HG02759 (cell line): ENCODE results near the gene QRFP.

ENCODE experiments used
- ATAC-seq: cut with Tn5 transposase; IDR thresholded peaks from one replicate; pipeline ENCODE4 v1.9.1; 2021; ENCODE audit warnings: mild to moderate bottlenecking, moderate library complexity; ENCODE audit not compliant: unreplicated experiment

QRFP gene

GRCh38 chr9:130934246-130934645 is 37.6 kb upstream of the QRFP start:
- ATAC-seq: no peak

DNA sequence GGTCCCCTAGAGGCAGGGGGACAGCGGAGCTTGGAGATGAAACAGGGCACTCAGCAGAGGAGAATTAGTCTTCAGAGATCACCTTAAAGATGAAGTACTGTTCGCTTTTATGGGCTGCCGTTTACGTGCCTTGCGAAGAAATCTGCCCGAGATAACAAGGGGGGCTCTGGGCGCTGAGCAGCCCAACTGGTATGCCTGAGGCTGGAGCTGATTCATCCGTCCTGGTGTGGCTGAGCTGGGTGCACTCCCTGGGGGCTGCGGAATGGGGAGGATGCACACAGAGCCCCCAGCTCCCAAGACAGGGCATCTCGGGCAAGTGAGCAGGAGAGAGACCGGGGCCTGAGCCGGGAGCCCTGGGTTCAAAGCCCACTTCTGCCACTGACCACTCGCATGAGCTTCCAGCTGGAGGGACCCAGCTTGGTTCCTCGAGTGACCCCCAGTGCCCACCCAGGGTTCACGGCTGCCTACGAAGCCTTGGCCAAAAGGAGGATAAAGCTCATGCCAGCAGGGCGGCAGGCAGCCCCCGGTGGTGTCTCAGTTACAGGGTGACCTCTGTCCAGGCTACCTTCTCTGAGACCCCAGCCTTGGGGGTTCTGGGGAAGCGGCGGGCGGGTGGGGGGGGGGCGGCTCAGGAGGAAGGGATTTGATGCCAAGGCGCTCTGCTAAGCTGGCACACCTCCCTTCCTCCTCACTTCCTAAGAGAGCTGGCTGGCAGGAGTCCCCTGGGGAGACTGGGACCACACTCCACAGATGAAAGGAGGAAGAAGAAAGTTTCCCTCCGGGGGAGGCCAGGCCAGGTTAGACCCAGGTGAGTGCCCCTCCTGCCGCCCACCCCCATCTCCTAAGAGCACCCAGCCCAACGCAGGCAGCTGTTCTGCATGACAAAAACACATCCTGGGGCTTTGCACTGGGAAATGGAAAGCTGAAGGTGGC is 36.8 kb upstream of the QRFP start:
- no peak for ATAC-seq

DNA sequence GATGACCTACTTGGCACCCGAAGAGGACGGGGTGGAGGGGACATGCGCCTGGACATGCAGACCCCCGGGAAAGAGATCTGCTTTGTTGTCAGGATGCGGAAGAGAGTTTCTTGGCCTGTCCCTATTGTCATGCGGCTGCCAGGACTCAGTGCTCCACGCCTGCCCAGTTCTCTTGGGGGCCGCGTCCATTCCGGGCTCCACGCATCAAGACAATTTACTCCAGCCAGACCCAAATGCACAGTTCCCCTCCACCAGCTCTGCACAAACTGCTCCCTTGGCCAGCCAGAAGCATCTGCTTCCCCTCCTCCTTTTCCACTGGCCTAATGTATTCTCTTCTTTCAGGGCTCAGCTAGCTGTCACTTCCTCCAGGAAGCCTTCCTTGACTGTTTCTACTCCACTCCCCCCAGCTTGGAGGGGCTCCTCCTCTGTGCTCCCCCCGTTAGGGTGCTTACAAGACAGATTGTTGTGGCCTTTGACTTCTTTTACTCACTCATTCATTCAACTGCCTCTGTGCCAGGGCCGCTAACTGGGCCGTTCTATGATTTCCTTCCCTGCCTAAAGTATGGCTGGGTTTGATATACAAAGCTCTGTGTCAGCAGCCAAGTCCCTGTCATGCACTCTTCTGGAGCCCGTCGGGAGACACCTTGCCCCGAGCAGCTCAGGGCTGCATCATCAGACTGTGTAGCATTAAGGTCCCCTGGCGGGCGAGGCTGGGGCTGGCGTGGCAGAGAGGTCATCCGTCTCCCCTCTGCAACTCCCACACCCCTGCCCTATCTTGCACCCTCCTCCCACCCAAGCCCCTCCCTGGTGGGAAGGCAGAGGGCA is 35.9 kb upstream of the QRFP start:
- ATAC-seq: no peak

- ATAC-seq: peak; percentile 50
Observed at GRCh38 chr9:130931508-130932254, 35.1 kb upstream of the QRFP start.

DNA sequence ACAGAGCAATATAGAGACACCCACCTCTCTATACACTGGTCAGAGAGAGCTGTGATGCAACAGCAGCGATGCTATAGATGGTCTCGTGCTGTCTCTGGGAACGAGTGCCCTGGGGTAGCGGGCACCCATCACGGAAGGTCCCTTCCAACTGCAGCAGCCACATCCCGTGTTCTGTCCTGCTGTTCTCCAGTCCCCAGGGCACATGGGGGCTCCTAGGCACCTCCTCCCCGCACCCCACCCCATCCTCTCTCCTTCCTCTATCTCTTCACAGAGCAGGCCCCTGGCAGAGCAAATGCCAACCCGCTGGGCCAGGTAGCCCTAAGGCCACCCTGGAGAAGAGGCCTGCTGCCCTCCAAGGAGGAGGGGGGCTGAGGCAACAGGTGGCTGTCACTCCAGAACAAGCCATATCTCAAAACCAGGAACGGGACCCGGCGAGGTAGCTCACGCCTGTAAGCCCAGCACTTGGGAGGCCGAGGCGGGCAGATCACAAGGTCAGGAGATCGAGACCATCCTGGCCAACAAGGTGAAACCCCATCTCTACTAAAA is 34.3 kb upstream of the QRFP start:
- ATAC-seq: no peak

DNA sequence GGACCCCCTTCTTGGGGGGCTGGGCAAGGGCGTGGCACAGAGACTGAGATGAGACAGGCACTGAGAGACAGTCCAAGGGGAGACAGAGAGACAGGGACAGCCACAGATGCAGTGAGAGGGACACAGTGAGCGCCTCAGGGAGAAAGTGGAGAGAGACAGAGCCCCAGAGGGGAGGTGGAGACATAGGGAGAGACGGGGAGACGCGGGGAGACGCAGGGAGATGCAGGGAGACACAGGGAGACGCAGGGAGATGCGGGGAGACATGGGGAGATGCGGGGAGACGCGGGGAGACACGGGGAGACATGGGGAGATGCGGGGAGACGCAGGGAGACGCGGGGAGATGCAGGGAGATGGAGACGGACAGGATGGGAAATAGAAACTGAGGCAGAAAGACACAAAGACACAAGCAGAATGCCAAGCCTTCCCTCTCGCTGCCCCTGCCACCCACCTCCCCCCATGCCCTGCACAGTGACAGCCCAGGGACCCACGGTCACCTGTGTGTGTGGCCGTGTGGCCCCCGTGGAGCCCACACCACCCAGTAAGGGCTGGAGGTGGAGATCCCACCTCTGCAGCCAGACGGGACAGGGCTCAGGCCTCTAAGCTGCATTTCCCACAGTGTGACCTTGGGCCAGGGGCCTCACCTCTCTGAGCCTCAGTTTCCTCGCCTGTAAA is 33.7 kb upstream of the QRFP start:
- ATAC-seq: no peak

GRCh38 chr9:130929571-130930038 is 33.0 kb upstream of the QRFP start:
- ATAC-seq: no peak

DNA sequence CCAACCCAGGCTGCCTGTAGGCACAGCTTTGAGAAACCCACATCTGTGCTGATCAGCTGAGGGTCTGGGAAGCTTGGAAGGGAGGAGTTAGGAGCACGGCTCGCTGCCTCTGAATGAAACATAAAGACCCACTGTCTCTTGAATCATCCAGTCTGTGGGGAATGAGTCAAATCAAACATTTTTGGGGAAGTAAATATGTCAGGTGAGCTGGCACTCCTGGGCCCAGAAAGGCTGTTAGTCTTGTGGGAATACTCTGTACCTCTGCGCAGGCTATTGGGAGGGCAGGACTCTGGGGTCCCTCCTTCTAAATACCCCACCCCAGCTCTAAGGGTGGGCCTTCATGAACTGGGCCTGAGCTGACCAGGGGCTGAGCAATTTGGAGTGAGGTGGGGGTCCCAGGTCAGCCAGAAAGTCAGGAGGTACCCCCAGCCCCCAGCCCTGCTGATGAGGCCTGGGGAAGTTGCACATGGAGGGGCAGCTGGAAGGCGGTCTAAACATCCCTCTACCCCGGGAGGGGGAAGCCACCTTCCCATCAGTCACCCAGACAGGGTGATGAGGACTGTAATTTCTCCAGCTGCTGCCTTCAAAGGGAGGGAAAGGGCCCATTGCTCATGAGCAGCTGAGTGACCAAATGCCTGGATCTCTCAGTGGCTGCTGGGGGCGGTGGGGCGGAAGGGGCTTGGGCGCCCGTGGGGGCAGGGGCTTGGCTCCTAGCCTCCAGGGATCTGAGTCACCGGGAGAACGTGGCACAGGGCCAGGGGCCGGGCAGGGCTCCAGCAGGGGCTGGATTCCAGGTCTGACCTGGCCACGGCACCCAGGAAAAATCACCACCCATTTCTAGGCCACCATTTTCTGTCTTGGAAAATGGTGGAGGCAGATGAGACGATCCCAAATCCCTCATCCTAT is 31.6 kb upstream of the QRFP start:
- ATAC-seq: no peak

GRCh38 chr9:130927338-130927737 is 30.7 kb upstream of the QRFP start:
- ATAC-seq: no peak

DNA sequence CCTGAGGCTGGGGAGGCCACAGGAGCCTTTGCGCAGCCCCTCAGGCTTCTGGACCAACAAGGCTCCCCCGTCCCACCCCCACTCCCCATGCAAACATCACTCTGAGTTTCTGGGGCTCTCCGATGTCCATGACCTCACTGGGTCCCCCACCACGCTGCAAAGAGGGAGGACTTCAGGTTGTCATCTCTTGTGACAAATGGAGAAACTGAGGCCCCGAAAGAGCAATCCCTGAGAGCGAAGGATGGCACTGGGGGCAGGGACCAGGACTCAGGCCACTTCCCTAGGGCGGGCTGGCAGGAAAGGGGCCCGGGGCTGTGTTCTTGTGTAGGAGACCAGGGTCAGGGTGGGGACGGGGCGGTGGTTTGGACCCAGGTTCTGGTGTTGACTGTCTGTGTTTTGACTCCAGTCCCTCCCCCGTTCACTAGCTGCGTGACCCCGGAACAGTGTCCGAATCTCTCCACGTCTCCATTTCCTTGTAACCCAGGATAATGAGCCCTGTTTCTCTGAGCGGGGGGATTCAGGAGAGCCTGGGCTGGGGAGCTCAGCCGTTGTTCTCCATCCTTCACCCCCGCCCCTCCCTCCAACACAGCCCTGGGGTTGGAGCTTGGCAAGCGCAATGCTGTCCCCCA is 28.6 kb upstream of the QRFP start:
- ATAC-seq: no peak

DNA sequence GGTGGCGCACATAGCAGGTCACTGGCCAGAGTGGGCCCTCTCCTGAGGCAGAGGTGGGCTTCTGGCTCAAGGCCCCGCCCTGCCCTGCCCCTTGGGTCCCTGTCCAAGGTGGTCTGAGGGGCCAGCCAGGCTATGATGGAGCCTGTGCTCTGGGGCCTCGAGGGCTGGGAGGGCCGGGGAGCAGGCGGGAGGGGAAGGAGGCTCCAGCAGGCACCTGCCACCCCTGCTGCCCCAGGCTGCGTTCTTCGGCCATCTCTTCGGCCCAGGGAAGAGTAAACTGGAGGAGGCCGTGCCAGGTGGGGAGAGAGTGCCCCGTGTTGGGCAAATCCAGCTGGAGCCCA is 27.8 kb upstream of the QRFP start:
- no peak for ATAC-seq

DNA sequence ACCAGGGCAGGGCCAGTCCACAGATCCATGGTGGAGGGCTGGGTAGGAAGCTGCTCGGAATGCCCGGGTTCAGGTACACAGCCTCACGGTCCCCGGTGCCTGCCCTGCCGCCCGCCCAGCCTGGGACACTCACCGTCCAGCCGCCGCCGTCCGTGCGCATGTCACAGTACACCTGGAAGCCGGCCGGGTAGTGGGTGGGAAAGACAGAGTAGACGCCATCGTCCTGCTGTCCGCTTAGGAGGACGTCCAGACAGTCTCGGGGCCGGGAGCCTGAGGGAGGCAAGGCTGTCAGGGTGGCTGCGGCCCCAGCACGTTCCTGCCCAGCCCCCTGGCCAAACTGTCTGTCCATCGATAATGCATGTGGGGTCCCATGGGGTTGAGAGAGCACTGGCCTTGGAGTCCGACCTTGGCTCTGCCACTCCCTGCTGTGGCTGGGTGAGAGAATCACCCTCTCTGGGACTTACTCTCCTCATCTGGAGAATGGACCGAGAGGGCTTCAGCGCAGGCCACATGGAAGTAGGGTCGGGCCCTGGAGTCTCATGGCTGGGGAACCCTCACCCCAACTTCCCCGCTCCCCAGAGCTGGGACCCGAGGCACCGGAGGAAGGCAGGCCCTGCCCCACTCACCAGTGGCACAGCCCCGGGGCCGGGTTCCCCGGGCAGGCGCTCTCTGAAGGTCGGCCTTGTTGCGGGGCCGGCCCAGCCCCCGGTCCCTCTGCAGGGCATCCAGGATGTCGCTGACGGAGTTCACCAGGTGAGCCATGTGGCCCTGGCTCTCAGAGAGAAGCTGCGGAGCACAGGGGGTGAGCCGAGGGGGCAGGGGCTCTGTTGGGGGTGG is 27.2 kb upstream of the QRFP start:
- ATAC-seq: no peak

GRCh38 chr9:130922893-130923610 is 26.4 kb upstream of the QRFP start:
- no peak for ATAC-seq

DNA sequence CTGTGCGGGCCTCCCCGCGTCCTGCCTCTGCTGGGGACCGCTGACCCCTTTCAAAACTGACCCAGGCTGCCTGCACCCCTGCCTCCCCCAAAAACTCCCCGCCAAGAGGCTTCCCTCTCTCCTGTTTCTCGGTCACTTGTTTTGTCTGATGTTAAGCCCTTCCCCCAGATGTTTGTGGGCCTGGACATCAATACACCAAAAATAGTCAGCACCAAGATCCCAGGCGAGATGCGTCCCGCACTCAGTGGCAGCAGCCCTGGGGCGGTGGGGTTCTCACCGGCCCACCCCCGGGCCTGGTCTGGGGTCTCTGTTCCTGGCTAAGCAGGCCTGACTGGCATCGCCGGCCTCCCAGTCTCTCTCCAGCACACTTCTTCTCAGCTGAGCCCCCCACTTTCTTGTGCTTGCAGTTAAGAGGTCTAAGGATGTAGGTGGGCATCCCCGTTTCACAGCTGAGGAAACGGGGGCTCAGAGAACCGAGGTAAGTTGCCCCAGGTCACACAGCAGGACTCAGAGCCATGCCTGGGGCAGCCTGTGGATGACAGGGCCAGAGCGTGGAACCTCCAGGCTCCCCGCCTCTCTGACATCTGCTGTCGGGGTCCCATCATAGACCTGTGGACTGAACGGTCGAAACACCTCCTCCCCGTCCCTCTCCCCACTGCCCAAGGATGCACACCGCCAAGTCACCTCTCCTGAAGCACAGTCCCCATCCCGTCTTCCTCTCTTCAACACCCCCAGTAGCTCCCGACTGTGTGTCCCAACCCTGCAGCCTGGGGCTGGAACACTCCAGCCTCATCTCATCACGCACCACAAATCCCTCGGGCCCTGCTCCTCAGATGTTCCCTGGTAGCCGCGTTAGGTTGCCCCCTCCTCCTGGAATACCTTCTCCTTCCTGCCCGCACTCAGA is 25.6 kb upstream of the QRFP start:
- ATAC-seq: no peak

DNA sequence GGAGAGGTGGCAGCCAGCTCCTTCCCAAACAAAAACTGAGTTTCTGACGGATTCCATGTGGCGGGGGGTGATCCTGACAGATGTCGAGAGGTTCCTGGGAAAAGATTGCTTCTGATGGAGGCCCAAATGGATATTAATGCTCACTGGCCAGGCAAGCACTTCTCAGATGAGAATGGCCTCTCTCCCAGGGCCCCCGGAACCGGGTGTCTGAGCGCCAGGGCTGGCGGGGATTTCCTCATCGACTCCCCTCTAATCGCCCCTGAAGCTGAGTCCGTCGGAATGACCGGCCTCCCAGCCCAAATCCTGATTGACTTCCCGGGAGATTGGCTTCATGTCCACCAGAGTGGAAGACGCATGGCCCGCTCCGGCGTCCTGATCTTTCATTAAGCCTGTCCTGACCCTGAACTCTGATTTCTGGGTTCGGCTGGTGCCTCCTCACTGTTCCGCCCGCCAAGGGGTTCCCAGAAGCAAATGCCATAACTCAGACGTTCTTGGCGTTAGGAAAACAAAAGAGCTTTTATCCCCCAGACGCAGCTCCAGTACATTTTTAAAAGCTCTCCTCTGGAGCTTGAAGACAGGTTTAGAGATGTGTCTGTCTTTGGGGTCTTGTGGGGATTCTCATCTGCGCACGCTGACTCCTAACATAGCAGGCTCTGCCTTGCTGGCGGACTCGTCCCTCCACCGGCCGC is 24.8 kb upstream of the QRFP start:
- no peak for ATAC-seq
